Calu3 (cell line): ENCODE data around the gene TUBB1. TPM values are rescaled to one million over a fixed set of nuclear protein-coding genes. Genes with fewer than 3 reads are reported as not detected.

Experiments used
- BruUV-seq: library from RNA; stranded (reverse); fragments of 400-500 nt; replicated peaks from 2 replicates; lab custom pipeline; 2021; lab: Mats Ljungman, UMichigan
- CTCF ChIA-PET: fragments of 300-600 bp; sonication (Branson Sonifier 250); formaldehyde crosslinking; loops from one replicate; lab custom pipeline; 2022; ENCODE audit warnings: antibody characterized with exemption; lab: Charles Lee
- DNase-seq: peaks from one replicate; pipeline ENCODE4 v3.0.0; 2022
- H3K27ac Mint-ChIP-seq: one replicate; pipeline ENCODE4 v1.8.0; 2022; ENCODE audit warnings: mixed read lengths; ENCODE audit not compliant: unreplicated experiment
- H3K27me3 Mint-ChIP-seq: one replicate; pipeline ENCODE4 v1.8.0; 2022; ENCODE audit warnings: mixed read lengths; ENCODE audit not compliant: unreplicated experiment
- H3K36me3 Mint-ChIP-seq: one replicate; pipeline ENCODE4 v1.8.0; 2022; ENCODE audit warnings: mild to moderate bottlenecking, moderate library complexity, mixed read lengths; ENCODE audit not compliant: insufficient read depth, unreplicated experiment
- H3K4me1 Mint-ChIP-seq: one replicate; pipeline ENCODE4 v1.8.0; 2022; ENCODE audit warnings: mild to moderate bottlenecking, low read depth, mixed read lengths; ENCODE audit not compliant: unreplicated experiment
- H3K4me3 Mint-ChIP-seq: one replicate; pipeline ENCODE4 v1.8.0; 2022; ENCODE audit warnings: mild to moderate bottlenecking, low read depth, moderate library complexity, mixed read lengths; ENCODE audit not compliant: unreplicated experiment
- H3K9me3 Mint-ChIP-seq: one replicate; pipeline ENCODE4 v1.8.0; 2022; ENCODE audit warnings: low read depth, mixed read lengths; ENCODE audit not compliant: unreplicated experiment
- intact Hi-C: fragments of 100-400 bp; cut with micrococcal nuclease; formaldehyde crosslinking; loops from one replicate; pipeline ENCODE4 v1.10.0; 2022; ENCODE audit not compliant: unreplicated experiment
- total RNA-seq: library from RNA; stranded (reverse); gene quantifications from 2 replicates; pipeline ENCODE4 v1.2.3, GENCODE V29; 2022
- TF ChIP-seq, protein P1 (sequence below): fragments of 200-600 bp; IDR thresholded peaks from one replicate; pipeline ENCODE4 v1.8.0; 2022; ENCODE audit warnings: antibody characterized with exemption; ENCODE audit not compliant: unreplicated experiment

TUBB1 gene
- total RNA-seq, 1 experiment from 2014 or later = not detected

DNA sequence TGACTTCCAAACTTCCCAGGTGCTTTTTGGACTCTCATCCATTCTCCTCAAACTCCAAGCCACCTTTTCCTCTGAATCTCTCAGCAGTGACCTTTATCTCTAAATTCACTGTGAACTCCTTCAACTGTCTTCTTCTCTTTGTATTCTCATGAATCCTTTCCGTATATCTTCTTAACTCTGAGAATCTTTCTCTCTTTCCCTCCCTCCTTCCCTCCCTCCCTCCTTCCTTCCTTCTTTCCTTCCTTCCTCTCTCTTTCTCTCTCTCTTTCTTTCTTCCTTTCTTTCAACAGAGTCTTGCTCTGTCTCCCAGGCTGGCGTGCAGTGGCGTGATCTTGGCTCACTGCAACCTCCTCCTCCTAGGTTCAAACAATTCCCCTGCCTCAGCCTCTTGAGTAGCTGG, 27.6 kb downstream of the TUBB1 start:
- peaks cover 18% of the 10 kb centered on the region for H3K36me3 Mint-ChIP-seq
- peaks cover 50% of the 10 kb centered on the region for H3K27me3 Mint-ChIP-seq
- peaks cover 10% of the 10 kb centered on the region for H3K4me1 Mint-ChIP-seq
- intact Hi-C loops = no loop called here
- BruUV-seq = no TSS peak
- no peak overlapping the region for H3K4me3 Mint-ChIP-seq
- TF ChIP-seq, protein P1, sequence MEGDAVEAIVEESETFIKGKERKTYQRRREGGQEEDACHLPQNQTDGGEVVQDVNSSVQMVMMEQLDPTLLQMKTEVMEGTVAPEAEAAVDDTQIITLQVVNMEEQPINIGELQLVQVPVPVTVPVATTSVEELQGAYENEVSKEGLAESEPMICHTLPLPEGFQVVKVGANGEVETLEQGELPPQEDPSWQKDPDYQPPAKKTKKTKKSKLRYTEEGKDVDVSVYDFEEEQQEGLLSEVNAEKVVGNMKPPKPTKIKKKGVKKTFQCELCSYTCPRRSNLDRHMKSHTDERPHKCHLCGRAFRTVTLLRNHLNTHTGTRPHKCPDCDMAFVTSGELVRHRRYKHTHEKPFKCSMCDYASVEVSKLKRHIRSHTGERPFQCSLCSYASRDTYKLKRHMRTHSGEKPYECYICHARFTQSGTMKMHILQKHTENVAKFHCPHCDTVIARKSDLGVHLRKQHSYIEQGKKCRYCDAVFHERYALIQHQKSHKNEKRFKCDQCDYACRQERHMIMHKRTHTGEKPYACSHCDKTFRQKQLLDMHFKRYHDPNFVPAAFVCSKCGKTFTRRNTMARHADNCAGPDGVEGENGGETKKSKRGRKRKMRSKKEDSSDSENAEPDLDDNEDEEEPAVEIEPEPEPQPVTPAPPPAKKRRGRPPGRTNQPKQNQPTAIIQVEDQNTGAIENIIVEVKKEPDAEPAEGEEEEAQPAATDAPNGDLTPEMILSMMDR = no peak
- no peak overlapping the region for H3K27ac Mint-ChIP-seq
- CTCF ChIA-PET = no interaction called here
- H3K9me3 Mint-ChIP-seq = no peaks in the 10 kb centered on the region
- DNase-seq = no peak

DNA sequence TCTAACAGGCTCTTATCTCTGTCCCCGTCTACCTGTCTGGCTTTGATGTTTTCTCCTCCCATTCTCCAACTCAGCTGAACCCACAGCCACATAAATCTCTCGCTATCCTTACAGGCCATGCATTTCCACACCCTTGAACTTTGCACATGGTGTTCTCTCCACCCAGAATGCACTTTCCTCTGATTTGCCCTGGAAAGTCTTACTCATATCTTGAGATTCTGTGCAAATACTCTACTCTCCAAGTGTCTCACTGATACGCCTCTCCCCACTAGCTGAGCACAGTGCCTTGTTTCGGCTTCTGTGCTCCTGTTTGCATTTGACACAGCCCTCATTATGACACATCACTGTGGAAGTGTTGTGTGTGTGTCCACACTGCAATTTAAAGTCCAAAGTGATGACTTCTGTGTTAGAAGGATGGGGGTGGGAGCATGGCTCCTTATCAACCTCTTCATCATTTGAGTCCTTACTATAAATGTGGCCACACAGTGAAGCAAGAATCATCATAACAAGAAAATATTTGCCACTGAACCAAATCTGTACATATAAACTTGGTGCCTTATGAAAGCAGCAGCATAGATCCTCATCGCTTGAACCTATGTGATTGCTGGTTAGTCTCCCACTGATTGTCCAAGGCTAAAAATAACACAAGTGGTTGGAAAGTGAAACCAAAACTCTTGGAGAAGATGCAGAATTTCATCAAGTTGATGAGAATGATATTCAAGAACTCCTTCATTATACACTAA, 28.9 kb downstream of the TUBB1 start:
- CTCF ChIA-PET = interaction anchor here (0.9 kb wide), 1 partner anchor 40 kb away, joined by 3 read pairs; no protein-coding TSS in a partner anchor
- H3K27me3 Mint-ChIP-seq = peaks cover 60% of the 10 kb centered on the region
- no peak overlapping the region for H3K4me3 Mint-ChIP-seq
- no peaks in the 10 kb centered on the region for H3K9me3 Mint-ChIP-seq
- intact Hi-C loops = no loop called here
- no peak for DNase-seq
- TF ChIP-seq, protein P1 = no peak
- peaks cover 10% of the 10 kb centered on the region for H3K4me1 Mint-ChIP-seq
- H3K27ac Mint-ChIP-seq = no peak overlapping the region
- peaks cover 6% of the 10 kb centered on the region for H3K36me3 Mint-ChIP-seq
- BruUV-seq = no TSS peak

DNA sequence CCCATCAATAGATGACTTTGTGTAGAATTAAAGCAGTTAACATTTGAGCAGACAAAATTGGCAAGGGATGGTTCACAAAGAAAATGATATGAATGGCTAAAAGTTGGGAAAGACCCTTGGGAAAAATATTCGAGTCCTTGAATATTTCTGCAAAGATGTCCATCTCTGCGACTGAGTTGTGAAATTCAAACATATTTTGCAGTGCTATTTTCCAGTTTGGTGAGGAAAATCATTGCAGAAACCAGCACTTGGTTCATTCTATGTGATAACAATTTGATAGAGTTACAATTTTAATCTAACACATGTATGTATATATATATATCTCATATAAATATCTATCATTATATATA, 29.4 kb downstream of the TUBB1 start:
- Mint-ChIP-seq H3K4me1 (peaks cover 10% of the 10 kb centered on the region), H3K27me3 (peaks cover 65% of the 10 kb centered on the region), H3K36me3 (peaks cover under 1% of the 10 kb centered on the region), H3K27ac (no peak overlapping the region), H3K9me3 (no peaks in the 10 kb centered on the region), H3K4me3 (no peak overlapping the region)
- intact Hi-C loops = no loop called here
- CTCF ChIA-PET = no interaction called here
- TF ChIP-seq, protein P1 = no peak
- no peak for DNase-seq
- BruUV-seq = no TSS peak

DNA sequence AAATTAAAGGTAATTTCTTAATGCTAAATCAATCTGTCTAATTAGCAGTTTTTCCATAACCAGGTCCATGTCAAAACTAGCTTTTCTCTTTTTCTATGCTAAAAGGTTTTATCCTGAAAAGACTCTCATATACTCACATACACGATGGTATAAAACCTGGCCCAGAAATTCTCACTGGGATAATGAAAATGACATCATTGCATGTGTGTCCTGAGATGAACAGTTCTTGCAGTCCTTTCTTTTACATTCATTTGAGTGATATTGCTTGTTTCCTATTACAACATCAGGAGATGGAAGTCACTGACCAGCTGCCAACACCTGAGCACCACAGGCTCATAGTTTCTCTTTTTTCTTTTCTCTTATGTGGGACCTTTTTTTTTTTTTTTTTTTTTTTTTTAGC, 31.2 kb downstream of the TUBB1 start:
- Mint-ChIP-seq H3K27ac (no peak overlapping the region), H3K4me3 (no peak overlapping the region), H3K36me3 (no peaks in the 10 kb centered on the region), H3K9me3 (no peaks in the 10 kb centered on the region), H3K4me1 (peaks cover 10% of the 10 kb centered on the region), H3K27me3 (peaks cover 83% of the 10 kb centered on the region)
- CTCF ChIA-PET = no interaction called here
- BruUV-seq = no TSS peak
- DNase-seq = no peak
- intact Hi-C loops = loop anchor here (10.0 kb wide), 1 partner anchor 174 kb away; no protein-coding TSS in a partner anchor
- TF ChIP-seq, protein P1 = no peak
